IMR-90 (cell line): Measurements from ENCODE around the gene TTYH3. TPM values are rescaled to one million over a fixed set of nuclear protein-coding genes. Genes with fewer than 3 reads are reported as not detected.

ENCODE experiments used
- ATAC-seq: fragments of 200-7000 bp; cut with Tn5 transposase; 2 replicates; pipeline ENCODE4 v1.9.1; 2020; ENCODE audit warnings: low read depth, mild to moderate bottlenecking, moderate library complexity
- BruUV-seq: library from RNA; stranded (reverse); fragments of 400-500 nt; replicated peaks from 2 replicates; lab custom pipeline; 2021; lab: Mats Ljungman, UMichigan
- CTCF ChIA-PET: fragments of 300-600 bp; formaldehyde crosslinking; extraction: SDS; loops from one replicate; lab custom pipeline; 2021; ENCODE audit warnings: antibody characterized with exemption; lab: Yijun Ruan, JAX
- POLR2A ChIA-PET: fragments of 300-600 bp; sonication (Branson Sonifier 250); formaldehyde crosslinking; loops from one replicate; lab custom pipeline; 2022; ENCODE audit warnings: antibody characterized with exemption; ENCODE audit not compliant: unreplicated experiment; lab: Charles Lee
- DNase-seq: peaks from one replicate; pipeline ENCODE4 v3.0.0; 2013
- H2AFZ ChIP-seq: replicated peaks from 2 replicates; pipeline ENCODE3; 2013; ENCODE audit warnings: low read length, mild to moderate bottlenecking; ENCODE audit not compliant: poor library complexity
- H2AK5ac ChIP-seq: 2 replicates; pipeline ENCODE4 v1.6.1; 2013; ENCODE audit warnings: low read depth, low read length, inconsistent platforms
- H2AK9ac ChIP-seq: replicated peaks from 2 replicates; pipeline ENCODE3; 2013; ENCODE audit warnings: mild to moderate bottlenecking, low read depth, low read length, moderate library complexity; ENCODE audit not compliant: poor library complexity
- H2BK120ac ChIP-seq: 2 replicates; pipeline ENCODE4 v1.6.1; 2013; ENCODE audit warnings: low read depth, low read length, inconsistent platforms
- H2BK15ac ChIP-seq: 3 replicates; pipeline ENCODE4 v1.6.1; 2013; ENCODE audit warnings: low read depth, low read length, inconsistent platforms
- H2BK20ac ChIP-seq: 2 replicates; pipeline ENCODE4 v1.6.1; 2013; ENCODE audit warnings: low read depth, mild to moderate bottlenecking, inconsistent platforms, low read length, moderate library complexity
- H2BK5ac ChIP-seq: 2 replicates; pipeline ENCODE4 v1.6.1; 2013; ENCODE audit warnings: mild to moderate bottlenecking, low read depth, low read length, inconsistent platforms; ENCODE audit not compliant: poor library complexity, severe bottlenecking
- H3K14ac ChIP-seq: replicated peaks from 2 replicates; pipeline ENCODE4 v1.6.1; 2013; ENCODE audit warnings: low read depth, low read length, inconsistent platforms
- H3K18ac ChIP-seq: 2 replicates; pipeline ENCODE4 v1.6.1; 2013; ENCODE audit warnings: low read depth, low read length, control low read depth
- H3K23ac ChIP-seq: 2 replicates; pipeline ENCODE4 v1.6.1; 2013; ENCODE audit warnings: low read depth, low read length, inconsistent platforms
- H3K27ac ChIP-seq: 2 replicates; pipeline ENCODE4 v1.5.1; 2013; ENCODE audit warnings: mild to moderate bottlenecking, control low read depth, low read length; ENCODE audit not compliant: insufficient read depth
- H3K27me3 ChIP-seq: 2 replicates; pipeline ENCODE4 v1.6.1; 2013; ENCODE audit warnings: low read length; ENCODE audit not compliant: control insufficient read depth, insufficient read depth
- H3K36me3 ChIP-seq: 2 replicates; pipeline ENCODE4 v1.6.1; 2013; ENCODE audit warnings: low read length, mixed read lengths; ENCODE audit not compliant: control insufficient read depth, insufficient read depth
- H3K4ac ChIP-seq: 2 replicates; pipeline ENCODE4 v1.6.1; 2013; ENCODE audit warnings: low read depth, low read length, inconsistent platforms
- H3K4me1 ChIP-seq: 2 replicates; pipeline ENCODE4 v1.6.1; 2013; ENCODE audit warnings: low read length, mixed read lengths; ENCODE audit not compliant: control insufficient read depth, insufficient read depth
- H3K4me2 ChIP-seq: 2 replicates; pipeline ENCODE4 v1.6.1; 2013; ENCODE audit warnings: low read depth, mild to moderate bottlenecking, control low read depth, low read length, moderate library complexity
- H3K4me3 ChIP-seq: 2 replicates; pipeline ENCODE4 v1.5.1; 2013; ENCODE audit warnings: low read depth, mild to moderate bottlenecking, control low read depth, low read length, moderate library complexity; ENCODE audit not compliant: insufficient read depth
- H3K56ac ChIP-seq: 2 replicates; pipeline ENCODE4 v1.6.1; 2013; ENCODE audit warnings: low read length, inconsistent platforms; ENCODE audit not compliant: insufficient read depth; ENCODE audit errors: extremely low read depth
- H3K79me1 ChIP-seq, 2 experiments: 2 replicates each; pipeline ENCODE4 v1.6.1; 2013; ENCODE audit warnings: low read length in 2 of 2, inconsistent platforms in 1 of 2, low read depth in 1 of 2
- H3K9ac ChIP-seq: 2 replicates; pipeline ENCODE4 v1.6.1; 2013; ENCODE audit warnings: low read depth, low read length, control low read depth
- H3K9me1 ChIP-seq: 2 replicates; pipeline ENCODE4 v1.6.1; 2013; ENCODE audit warnings: low read length, inconsistent platforms; ENCODE audit not compliant: insufficient read depth
- H3K9me3 ChIP-seq: 2 replicates; pipeline ENCODE4 v1.6.1; 2013; ENCODE audit warnings: low read length; ENCODE audit not compliant: control insufficient read depth, insufficient read depth
- H4K20me1 ChIP-seq: 2 replicates; pipeline ENCODE4 v1.6.1; 2013; ENCODE audit warnings: low read length, inconsistent platforms; ENCODE audit not compliant: insufficient read depth
- H4K5ac ChIP-seq: 2 replicates; pipeline ENCODE4 v1.6.1; 2013; ENCODE audit warnings: mild to moderate bottlenecking, low read depth, low read length, control low read depth
- H4K8ac ChIP-seq, 2 experiments: 2 replicates each; pipeline ENCODE4 v1.6.1; 2013; ENCODE audit warnings: low read depth in 2 of 2, low read length in 2 of 2, control low read depth in 1 of 2, inconsistent platforms in 1 of 2
- H4K91ac ChIP-seq: 2 replicates; pipeline ENCODE4 v1.6.1; 2013; ENCODE audit warnings: low read depth, low read length, inconsistent platforms; ENCODE audit not compliant: insufficient read depth
- FOS ChIP-seq: fragments of 150-350 bp; IDR thresholded peaks from 2 replicates; pipeline ENCODE4 v1.6.1; 2016; ENCODE audit warnings: low read depth, low read length
- WGBS, 2 experiments: methylation state at CpG; one replicate each; pipeline versions ENCODE4 v1.1.5 to v1.1.7; 2013; ENCODE audit warnings: missing lambda C conversion rate in 2 of 2; ENCODE audit not compliant: insufficient read length in 1 of 2; ENCODE audit errors: extremely low coverage in 2 of 2; 5-methylcytosine and 5-hydroxymethylcytosine counted together
- dilution Hi-C: fragments of 300-500 bp; cut with HindIII; formaldehyde crosslinking; loops from one replicate; pipeline ENCODE4 v1.14.3; 2018; ENCODE audit warnings: low sequenced_read_pairs; ENCODE audit not compliant: unreplicated experiment
- in situ Hi-C: fragments of 300-500 bp; cut with MboI; formaldehyde crosslinking; loops from 3 replicates; pipeline ENCODE4 v1.14.3; 2019; ENCODE audit warnings: low sequenced_read_pairs, inconsistent platforms, mixed read lengths
- intact Hi-C: fragments of 100-400 bp; cut with micrococcal nuclease; formaldehyde crosslinking; loops from 2 replicates; pipeline ENCODE4 v1.10.0; 2022
- polyA plus RNA-seq, 3 experiments: library from polyadenylated mRNA; depleted of rRNA; stranded (reverse); fragments of >200 nt; gene quantifications; 2 replicates each; pipeline ENCODE4 v1.2.3, GENCODE V29; 2012; ENCODE audit warnings: low replicate concordance in 1 of 3
- total RNA-seq: library from RNA; depleted of rRNA; stranded (reverse); fragments of >200 nt; gene quantifications from 2 replicates; pipeline ENCODE4 v1.2.3, GENCODE V29; 2012

TTYH3 gene
- total and polyA plus RNA-seq, 2 of the 4 experiments (the other 2 are of a cell fraction): 5.6 to 82.6 TPM

- H4K20me1 ChIP-seq: no peaks in the 10 kb centered on the region
- no peak overlapping the region for H3K4me3 ChIP-seq
- H3K36me3 ChIP-seq: peaks cover 42% of the 10 kb centered on the region
- no peak overlapping the region for H2BK20ac ChIP-seq
- H4K8ac ChIP-seq: no peak overlapping the region
- H3K4me1 ChIP-seq: no peaks in the 10 kb centered on the region
- no peak for TF ChIP-seq FOS
- H2BK15ac ChIP-seq: no peak overlapping the region
- no peak overlapping the region for H3K9ac ChIP-seq
- no peak overlapping the region for H3K56ac ChIP-seq
- H2BK120ac ChIP-seq: no peak overlapping the region
- no TSS peak for BruUV-seq
- H2BK5ac ChIP-seq: no peak overlapping the region
- H2AFZ ChIP-seq: no peak overlapping the region
- no CpG with 5 or more reads among the region's 10 CpGs for WGBS, 2 experiments
- H3K23ac ChIP-seq: no peak overlapping the region
- dilution Hi-C loops: no loop called here
- no peak overlapping the region for H4K91ac ChIP-seq
- in situ Hi-C loops: no loop called here
- ChIA-PET POLR2A (no interaction called here), CTCF (no interaction called here)
- no peaks in the 10 kb centered on the region for H3K9me3 ChIP-seq
- H3K4ac ChIP-seq: no peak overlapping the region
- H4K5ac ChIP-seq: no peak overlapping the region
- H3K18ac ChIP-seq: no peak overlapping the region
- H3K27me3 ChIP-seq: no peaks in the 10 kb centered on the region
- no peak overlapping the region for H3K14ac ChIP-seq
- DNase-seq: no peak
- H2AK9ac ChIP-seq: no peak overlapping the region
- no peaks in the 10 kb centered on the region for H3K79me1 ChIP-seq
- no peak for ATAC-seq
- no peak overlapping the region for H3K27ac ChIP-seq
- H3K4me2 ChIP-seq: no peak overlapping the region
- no peaks in the 10 kb centered on the region for H3K9me1 ChIP-seq
- H2AK5ac ChIP-seq: no peak overlapping the region
- intact Hi-C loops: no loop called here
These were observed 37.2 kb upstream of the TTYH3 start for GRCh38 chr7:2594599-2594998.
